Activated T-helper 17 cell treated with anti-CD3 and anti-CD28 coated beads, Interleukin-2, amount 50 U/mL, for 72 hours (primary cell): ENCODE data around the gene MYLK3. TPM values are rescaled to one million over a fixed set of nuclear protein-coding genes. Genes with fewer than 3 reads are reported as not detected.

ENCODE experiments used
- ATAC-seq: fragments of 150-1000 bp; cut with Tn5 transposase; replicated peaks from 2 replicates; pipeline ENCODE4 v1.10.0; 2021; ENCODE audit warnings: mild to moderate bottlenecking, moderate library complexity
- H3K27ac Mint-ChIP-seq: one replicate; pipeline ENCODE4 v1.8.0; 2022; ENCODE audit warnings: mixed read lengths
- H3K27me3 Mint-ChIP-seq: one replicate; pipeline ENCODE4 v1.8.0; 2022; ENCODE audit warnings: mixed read lengths
- H3K36me3 Mint-ChIP-seq: one replicate; pipeline ENCODE4 v1.8.0; 2022; ENCODE audit warnings: low read depth, mild to moderate bottlenecking, mixed read lengths
- H3K4me1 Mint-ChIP-seq: one replicate; pipeline ENCODE4 v1.8.0; 2022; ENCODE audit warnings: mixed read lengths
- H3K4me3 Mint-ChIP-seq: one replicate; pipeline ENCODE4 v1.8.0; 2022; ENCODE audit warnings: mild to moderate bottlenecking, mixed read lengths
- H3K9me3 Mint-ChIP-seq: one replicate; pipeline ENCODE4 v1.8.0; 2022; ENCODE audit warnings: mixed read lengths
- total RNA-seq, 2 donors: library from RNA; stranded (reverse); gene quantifications; one replicate each; pipeline ENCODE4 v1.2.3, GENCODE V29; 2022

MYLK3 gene
- total RNA-seq, 2 donors from 2014 or later: 0.56 to 0.58 TPM

DNA sequence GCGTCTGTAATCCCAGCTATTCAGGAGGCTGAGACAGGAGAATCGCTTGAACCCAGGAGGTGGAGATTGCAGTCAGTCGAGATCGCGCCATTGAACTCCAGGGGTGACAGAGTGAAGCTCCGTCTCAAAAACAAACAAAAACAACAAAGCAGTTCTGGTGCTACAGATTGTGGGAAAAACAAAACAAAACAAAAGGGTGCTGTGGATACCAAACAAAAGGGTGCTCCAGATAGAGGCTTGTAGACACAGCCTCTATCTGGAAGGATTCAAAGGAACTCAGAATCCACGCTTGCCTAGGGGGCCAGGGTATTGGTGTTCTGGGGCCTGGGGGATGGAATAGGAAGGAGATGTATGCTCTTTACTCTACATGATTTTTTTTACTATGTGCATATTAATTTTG lies 2.5 kb downstream of the MYLK3 start:
- Mint-ChIP-seq H3K27me3 (no peaks in the 10 kb centered on the region), H3K9me3 (no peaks in the 10 kb centered on the region), H3K27ac (no peak overlapping the region), H3K36me3 (no peaks in the 10 kb centered on the region), H3K4me3 (no peak overlapping the region), H3K4me1 (peaks cover 3% of the 10 kb centered on the region)
- ATAC-seq: no peak

DNA sequence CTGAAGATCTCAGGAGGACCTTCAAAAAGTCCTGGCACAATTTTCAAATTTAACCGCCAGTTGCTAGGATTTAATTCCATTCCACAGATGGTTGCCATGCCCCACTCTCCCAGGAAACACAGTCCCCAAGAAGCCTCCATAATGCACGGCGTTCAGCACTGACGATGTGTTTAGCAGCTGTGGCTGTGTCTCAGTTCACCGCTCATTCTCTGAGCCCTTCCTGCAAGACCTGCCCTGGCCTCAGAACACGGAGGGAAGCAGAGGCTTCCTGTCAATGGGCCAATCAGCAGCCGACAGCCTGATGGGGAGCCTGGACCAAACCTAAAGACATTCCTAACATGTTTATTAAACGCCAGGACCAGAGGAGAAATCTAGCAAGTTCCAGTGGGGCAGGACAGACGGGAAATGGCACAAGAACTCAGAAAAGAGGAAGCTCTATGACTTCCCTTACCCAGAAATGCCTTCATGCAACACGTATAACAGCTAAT lies 4.9 kb downstream of the MYLK3 start:
- peak overlapping the region; percentile 13 for H3K4me3 Mint-ChIP-seq
- H3K9me3 Mint-ChIP-seq: no peaks in the 10 kb centered on the region
- ATAC-seq: no peak
- H3K36me3 Mint-ChIP-seq: no peaks in the 10 kb centered on the region
- H3K4me1 Mint-ChIP-seq: peaks cover 3% of the 10 kb centered on the region
- H3K27ac Mint-ChIP-seq: peak overlapping the region; percentile 12
- no peaks in the 10 kb centered on the region for H3K27me3 Mint-ChIP-seq

DNA sequence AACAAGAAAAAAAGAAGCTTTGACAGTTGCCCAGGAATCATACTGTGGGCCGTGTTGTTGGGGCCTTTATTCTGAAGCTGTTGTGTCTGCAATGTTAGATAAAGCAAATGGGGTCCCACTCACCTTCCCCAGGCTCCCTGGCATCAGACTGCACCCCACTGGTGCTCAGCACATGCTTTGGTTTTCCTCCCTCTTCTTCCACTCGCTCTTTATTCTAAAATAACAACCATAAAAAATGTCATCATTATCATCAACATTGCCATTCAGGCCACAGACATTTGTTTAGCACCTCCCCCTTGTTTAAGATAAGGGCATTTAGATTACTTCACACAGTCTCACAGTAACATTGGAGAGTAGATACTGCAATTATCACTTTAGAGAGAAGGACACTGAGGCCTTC lies 8.2 kb downstream of the MYLK3 start:
- ATAC-seq: no peak
- Mint-ChIP-seq H3K27ac (no peak overlapping the region), H3K4me1 (peaks cover 3% of the 10 kb centered on the region), H3K36me3 (no peaks in the 10 kb centered on the region), H3K27me3 (no peaks in the 10 kb centered on the region), H3K4me3 (no peak overlapping the region), H3K9me3 (no peaks in the 10 kb centered on the region)

DNA sequence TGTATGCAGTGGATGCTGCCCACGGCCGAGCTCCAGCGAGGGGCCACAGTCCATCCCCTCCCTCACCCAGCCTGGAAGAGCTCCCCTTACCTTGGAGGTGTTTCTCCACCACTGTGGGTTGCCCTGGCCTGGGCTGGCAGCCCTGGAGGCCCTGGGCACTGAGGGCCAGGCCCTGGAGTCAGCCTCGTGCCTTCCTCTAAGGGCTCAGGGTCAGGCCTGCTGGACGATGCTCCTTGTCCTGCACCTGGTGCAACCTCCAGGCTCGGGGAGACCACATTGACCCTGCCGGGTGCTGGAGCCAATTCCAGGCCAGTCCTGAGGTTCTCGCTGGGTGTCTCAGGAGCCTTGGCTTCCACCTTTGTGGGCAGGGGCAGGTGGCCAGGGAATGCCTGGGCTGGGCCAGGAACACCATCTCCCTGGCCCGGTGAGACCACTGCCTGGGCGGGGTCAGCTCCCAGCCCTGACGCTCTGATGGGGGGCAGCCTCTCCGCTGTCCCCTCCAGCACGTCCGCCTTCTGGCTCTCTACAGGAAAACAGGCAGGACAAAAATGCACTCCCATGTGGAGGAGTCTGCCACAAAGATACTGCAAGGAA lies 10.4 kb downstream of the MYLK3 start:
- Mint-ChIP-seq H3K4me3 (no peak overlapping the region), H3K27me3 (no peaks in the 10 kb centered on the region), H3K4me1 (no peaks in the 10 kb centered on the region), H3K9me3 (no peaks in the 10 kb centered on the region), H3K27ac (no peak overlapping the region), H3K36me3 (no peaks in the 10 kb centered on the region)
- no peak for ATAC-seq

DNA sequence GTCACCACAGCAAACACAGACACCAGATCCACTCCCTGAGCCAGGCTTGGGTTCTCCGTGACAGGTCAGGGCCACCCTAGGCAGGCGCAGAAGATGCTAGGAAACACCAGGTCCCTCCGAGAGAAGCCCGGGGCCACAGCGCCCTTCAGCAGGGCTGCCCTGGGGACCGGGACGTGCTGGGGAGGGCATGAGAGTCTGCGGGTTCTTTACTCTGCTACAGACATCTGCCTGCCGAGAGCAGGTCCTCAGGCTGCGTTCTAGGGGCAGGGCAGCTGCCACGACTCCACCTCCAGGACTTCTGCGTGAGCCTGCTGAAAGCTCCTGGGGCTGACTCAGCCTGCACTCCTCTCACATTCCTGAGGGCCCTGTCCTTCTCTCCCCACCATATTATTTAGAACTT lies 11.4 kb downstream of the MYLK3 start:
- ATAC-seq: no peak
- H3K27ac Mint-ChIP-seq: no peak overlapping the region
- no peaks in the 10 kb centered on the region for H3K4me1 Mint-ChIP-seq
- H3K9me3 Mint-ChIP-seq: no peaks in the 10 kb centered on the region
- no peak overlapping the region for H3K4me3 Mint-ChIP-seq
- no peaks in the 10 kb centered on the region for H3K36me3 Mint-ChIP-seq
- no peaks in the 10 kb centered on the region for H3K27me3 Mint-ChIP-seq

DNA sequence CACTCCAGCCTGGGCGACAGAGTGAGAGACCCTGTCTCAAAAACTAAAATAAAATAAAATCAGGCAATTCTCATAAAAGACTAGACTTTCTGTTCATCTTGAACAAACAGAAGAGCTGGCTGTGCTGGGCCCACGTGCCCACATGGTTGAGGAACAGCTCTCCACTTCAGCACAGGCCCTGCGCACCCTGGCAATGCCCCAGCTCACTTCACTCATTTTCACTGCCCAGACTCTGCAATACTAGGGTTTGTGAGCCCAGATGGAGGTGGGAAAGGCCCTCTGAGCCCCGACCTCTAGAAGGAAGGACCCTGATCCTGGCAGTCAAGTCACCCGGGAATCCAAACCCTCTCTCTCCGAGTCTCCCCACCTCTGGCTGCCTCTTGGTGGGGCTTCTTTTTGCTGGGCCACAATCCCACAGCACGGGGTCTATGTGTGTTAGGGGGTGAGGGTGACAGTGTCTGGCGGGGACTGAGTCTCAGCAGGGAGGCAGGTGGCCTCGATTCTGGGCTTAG lies 14.8 kb downstream of the MYLK3 start:
- H3K27ac Mint-ChIP-seq: no peak overlapping the region
- no peaks in the 10 kb centered on the region for H3K27me3 Mint-ChIP-seq
- no peak overlapping the region for H3K4me3 Mint-ChIP-seq
- H3K9me3 Mint-ChIP-seq: no peaks in the 10 kb centered on the region
- H3K36me3 Mint-ChIP-seq: no peaks in the 10 kb centered on the region
- no peaks in the 10 kb centered on the region for H3K4me1 Mint-ChIP-seq
- no peak for ATAC-seq

DNA sequence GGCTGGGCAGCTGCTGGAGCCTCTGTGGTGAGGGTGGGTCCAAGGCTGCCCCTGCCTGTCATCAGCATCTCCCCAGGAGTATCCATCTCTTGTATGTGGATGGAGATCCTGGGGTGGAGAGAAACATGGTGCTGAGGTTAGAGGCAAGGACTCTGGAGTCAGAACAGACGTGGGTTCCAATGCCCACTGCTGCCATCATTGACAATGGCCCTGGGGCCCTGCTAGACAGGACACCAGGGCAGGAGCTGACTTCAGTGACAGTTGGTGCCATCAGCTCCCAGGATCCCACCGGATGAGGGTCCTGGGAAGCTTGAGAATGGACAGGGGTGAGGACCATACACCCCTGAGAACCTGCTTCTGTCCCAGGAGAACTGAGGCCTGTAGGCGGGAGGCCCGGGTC lies 15.6 kb downstream of the MYLK3 start:
- Mint-ChIP-seq H3K4me1 (no peaks in the 10 kb centered on the region), H3K36me3 (no peaks in the 10 kb centered on the region), H3K4me3 (no peak overlapping the region), H3K27me3 (no peaks in the 10 kb centered on the region), H3K9me3 (no peaks in the 10 kb centered on the region), H3K27ac (no peak overlapping the region)
- ATAC-seq: no peak

DNA sequence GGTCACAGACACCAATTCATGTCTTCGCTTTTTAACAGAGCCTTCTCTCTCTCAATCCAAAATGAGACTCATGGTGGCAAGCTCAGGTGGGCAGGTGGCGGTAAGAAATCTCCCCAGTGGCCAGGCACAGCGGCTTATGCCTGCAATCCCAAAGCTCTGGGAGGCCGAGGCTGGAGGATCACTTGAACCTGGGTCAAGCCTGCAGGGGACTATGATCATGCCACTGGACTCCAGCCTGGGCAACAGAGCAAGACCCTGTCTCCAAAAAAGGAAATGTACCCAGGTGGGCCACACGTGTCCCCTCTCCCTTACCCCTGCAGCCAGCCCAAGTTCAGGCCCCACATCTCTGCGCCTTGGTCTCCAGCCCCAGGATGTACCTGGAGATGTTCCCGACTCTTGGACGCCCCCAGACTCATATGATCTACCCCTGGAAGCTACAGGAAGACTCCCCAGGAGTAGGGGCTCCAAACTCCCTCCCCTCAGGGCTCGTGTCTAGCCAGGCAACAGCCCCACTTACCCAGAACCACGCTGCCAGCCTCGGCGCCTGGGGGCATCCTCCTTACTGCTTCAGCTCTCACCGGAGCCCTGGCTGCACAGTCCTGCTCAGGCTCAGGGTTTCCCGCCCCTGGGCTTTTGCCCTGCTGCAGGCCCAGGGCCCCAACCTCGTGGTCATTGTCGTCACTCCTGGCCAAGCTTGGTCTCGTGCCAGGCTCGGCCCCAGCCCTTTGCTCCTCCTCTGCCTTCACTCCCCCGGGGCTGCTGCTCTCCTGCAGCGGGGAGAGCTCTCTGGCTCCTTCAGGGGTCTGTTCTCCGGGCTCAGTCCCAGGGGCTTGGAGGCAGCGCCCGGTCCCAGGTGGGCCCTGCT lies 16.2 kb downstream of the MYLK3 start:
- Mint-ChIP-seq H3K36me3 (no peaks in the 10 kb centered on the region), H3K27me3 (no peaks in the 10 kb centered on the region), H3K4me1 (no peaks in the 10 kb centered on the region), H3K27ac (no peak overlapping the region), H3K9me3 (no peaks in the 10 kb centered on the region), H3K4me3 (no peak overlapping the region)
- no peak for ATAC-seq

DNA sequence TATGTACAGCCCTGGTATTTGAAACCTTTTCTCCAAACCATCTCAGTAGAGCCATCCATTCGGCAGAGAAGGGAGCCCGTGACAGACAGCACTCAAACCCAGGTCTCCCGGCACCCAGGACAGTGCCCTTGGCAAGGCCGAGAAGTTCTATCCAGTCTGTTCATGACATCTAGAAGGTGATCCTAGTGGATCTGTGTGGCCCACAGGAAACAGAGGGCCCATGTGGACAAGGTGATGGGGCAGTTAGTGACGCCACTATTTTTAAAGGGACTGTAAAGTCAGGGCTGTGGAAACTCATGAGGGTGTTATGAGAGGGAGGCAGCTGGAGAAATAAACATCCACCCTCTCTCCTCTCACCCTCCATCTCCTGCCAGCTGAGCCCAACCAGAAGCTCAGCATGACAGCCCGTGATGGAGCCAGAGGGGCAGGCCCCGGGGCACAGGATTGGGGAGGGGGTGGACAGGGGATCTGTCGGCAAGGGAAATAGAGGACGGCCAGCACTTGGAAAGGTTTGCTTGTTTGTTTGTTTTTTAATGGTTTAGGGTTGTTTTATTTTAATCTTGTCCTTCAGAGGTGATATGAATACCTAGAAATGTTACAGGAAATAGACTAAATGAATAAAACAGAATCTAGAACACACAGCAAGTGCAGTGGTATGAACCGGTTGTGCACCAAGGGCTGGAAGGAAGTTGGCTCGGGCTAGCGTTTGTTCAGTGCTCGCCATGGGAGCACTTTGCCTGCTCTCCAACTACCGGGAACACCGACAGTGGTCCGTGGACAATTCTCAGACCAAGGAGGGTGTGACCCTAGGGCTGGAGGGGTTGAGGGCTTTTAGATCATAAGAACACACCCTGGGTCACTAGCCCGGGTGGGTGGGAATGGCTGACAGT lies 17.1 kb downstream of the MYLK3 start:
- ATAC-seq: no peak
- no peak overlapping the region for H3K27ac Mint-ChIP-seq
- no peaks in the 10 kb centered on the region for H3K36me3 Mint-ChIP-seq
- no peaks in the 10 kb centered on the region for H3K27me3 Mint-ChIP-seq
- peaks cover under 1% of the 10 kb centered on the region for H3K9me3 Mint-ChIP-seq
- H3K4me1 Mint-ChIP-seq: no peaks in the 10 kb centered on the region
- H3K4me3 Mint-ChIP-seq: no peak overlapping the region

DNA sequence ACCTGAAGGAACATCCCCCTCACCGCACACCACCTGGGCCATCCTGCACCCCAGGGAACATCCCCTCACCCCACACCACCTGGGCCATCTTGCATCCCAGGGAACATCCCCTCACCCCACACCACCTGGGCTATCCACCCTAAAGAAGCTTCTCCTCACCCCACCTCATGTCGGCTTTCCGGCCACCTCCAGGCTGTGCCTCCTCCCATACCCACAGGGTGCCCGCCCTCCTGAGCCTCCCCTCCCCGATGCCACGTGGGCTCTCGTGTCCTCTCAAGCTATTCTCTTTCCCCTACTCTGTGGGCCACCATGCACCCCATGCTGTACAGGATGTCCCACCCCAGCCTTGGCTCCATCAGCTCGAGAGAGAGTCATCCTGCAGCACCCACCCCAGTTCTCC lies 18.0 kb downstream of the MYLK3 start:
- peaks cover 3% of the 10 kb centered on the region for H3K27me3 Mint-ChIP-seq
- H3K4me3 Mint-ChIP-seq: no peak overlapping the region
- peaks cover 4% of the 10 kb centered on the region for H3K9me3 Mint-ChIP-seq
- H3K4me1 Mint-ChIP-seq: no peaks in the 10 kb centered on the region
- no peak for ATAC-seq
- H3K36me3 Mint-ChIP-seq: no peaks in the 10 kb centered on the region
- no peak overlapping the region for H3K27ac Mint-ChIP-seq

DNA sequence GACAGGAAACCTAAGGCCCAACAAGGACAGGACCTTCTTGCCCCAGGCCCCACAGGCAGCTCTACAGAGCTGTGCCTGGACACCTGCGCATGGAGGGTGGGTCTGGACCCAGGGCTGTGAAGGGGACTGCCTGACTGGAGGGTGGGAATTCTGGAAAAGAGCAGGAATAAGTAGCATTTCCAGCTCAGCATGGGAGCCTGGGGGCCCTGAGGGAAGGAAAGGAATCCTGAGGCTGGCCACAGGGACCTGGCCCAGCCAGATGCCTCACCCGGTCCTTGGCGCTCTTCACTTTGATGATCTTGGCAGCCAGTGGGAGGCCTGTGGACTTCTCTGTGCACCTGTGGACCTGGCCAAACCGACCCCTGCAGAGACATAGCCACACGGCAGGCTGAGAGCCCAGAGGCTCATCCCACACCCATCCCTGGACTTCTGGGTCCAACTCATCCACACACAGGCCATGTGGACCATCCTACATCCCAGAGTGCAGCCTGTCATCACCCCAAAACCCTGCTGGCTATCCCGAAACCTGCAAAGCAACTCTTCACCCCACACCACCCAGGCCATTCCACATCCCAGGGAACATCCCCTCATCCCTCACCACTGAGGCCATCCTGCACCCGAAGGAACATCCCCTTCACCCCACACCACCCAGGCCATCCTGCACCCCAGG lies 18.7 kb downstream of the MYLK3 start:
- Mint-ChIP-seq H3K36me3 (no peaks in the 10 kb centered on the region), H3K4me3 (no peak overlapping the region)

DNA sequence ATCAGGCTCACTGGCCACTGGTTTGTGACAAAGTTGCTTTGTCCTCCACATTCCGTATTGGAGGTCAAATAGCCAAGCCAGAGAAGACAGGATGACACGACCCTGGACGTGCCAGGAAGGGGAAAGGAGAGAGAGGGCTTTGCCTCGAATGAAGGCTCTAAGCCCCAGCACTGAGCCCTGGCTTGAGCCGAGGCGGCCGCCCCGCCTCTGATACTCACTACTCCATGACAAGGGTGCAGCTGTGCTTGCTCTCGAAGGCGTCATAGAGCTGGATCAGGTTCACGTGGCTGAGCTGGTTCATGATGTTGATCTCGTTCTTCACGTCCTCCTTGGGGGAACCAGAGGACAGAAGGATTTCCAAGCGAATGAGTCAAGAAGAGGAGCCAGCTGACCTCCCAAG lies 19.3 kb downstream of the MYLK3 start:
- Mint-ChIP-seq H3K4me1 (no peaks in the 10 kb centered on the region), H3K27ac (no peak overlapping the region), H3K9me3 (peaks cover 4% of the 10 kb centered on the region), H3K27me3 (peaks cover 3% of the 10 kb centered on the region), H3K36me3 (no peaks in the 10 kb centered on the region), H3K4me3 (no peak overlapping the region)
- no peak for ATAC-seq

More for the DNA sequence above, 18.7 kb downstream of the MYLK3 start:
- H3K27me3 Mint-ChIP-seq: peaks cover 3% of the 10 kb centered on the region
- peaks cover 4% of the 10 kb centered on the region for H3K9me3 Mint-ChIP-seq
- no peak for ATAC-seq
- H3K4me1 Mint-ChIP-seq: no peaks in the 10 kb centered on the region
- H3K27ac Mint-ChIP-seq: no peak overlapping the region

DNA sequence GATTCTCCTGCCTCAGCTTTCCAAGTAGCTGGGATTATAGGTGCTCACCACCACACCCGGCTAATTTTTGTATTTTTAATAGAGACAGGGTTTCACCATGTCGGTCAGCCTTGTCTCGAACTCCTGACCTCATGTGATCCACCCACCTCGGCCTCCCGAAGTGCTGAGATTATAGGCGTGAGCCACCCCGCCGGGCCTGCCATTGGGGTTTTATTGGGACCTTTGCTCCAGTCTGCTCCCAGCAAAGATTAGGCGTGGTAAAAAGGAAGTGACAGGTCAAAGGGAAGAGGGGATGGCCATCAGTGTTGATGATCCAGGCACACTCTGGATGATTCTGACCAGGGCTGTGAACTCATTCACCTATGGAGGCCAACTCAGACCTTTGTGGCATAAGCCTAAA lies 20.5 kb downstream of the MYLK3 start:
- ATAC-seq: no peak
- Mint-ChIP-seq H3K4me1 (no peaks in the 10 kb centered on the region), H3K36me3 (no peaks in the 10 kb centered on the region), H3K27ac (no peak overlapping the region), H3K4me3 (no peak overlapping the region), H3K27me3 (peaks cover 3% of the 10 kb centered on the region), H3K9me3 (peaks cover 4% of the 10 kb centered on the region)

DNA sequence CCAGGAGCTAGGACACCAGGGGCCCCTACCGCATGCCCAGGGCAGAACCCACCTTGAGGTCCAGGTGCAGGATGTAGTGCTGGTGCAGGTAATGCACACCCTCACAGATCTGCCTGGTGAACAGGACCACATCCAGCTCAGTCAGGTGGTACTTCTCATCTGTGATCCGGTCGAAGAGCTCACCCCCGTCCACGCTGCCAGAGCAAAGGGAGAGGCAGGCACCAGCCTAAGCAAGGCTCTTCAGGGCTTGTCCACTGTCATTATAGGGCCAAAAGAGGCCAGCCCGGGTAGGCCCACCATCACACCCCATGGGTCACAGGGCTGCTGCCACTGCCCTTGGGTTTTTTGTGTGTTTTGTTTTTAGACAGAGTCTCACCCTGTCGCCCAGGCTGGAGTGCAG lies 21.0 kb downstream of the MYLK3 start:
- H3K27me3 Mint-ChIP-seq: peaks cover 3% of the 10 kb centered on the region
- H3K4me3 Mint-ChIP-seq: no peak overlapping the region
- H3K9me3 Mint-ChIP-seq: peaks cover 4% of the 10 kb centered on the region
- H3K36me3 Mint-ChIP-seq: no peaks in the 10 kb centered on the region
- ATAC-seq: no peak
- H3K4me1 Mint-ChIP-seq: no peaks in the 10 kb centered on the region
- H3K27ac Mint-ChIP-seq: no peak overlapping the region
